Activated naive CD8-positive, alpha-beta T cell treated with anti-CD3 and anti-CD28 coated beads, Interleukin-2, amount 50 U/mL, for 24 hours (primary cell): ENCODE measurements around the gene TMEM131.
A peak's percentile ranks its signal among the peaks of the same experiment; 100 is the strongest.
"Not testable (repeated sequence)": the region's sequence is repeated elsewhere in the genome, so short reads cannot be mapped to it uniquely, and the experiment has no call there.

Experiments
- ATAC-seq: fragments of 150-1000 bp; cut with Tn5 transposase; one replicate; pipeline ENCODE4 v1.10.0; 2021
- DNase-seq: peaks from one replicate; pipeline ENCODE4 v3.0.0; 2021
- H3K27ac Mint-ChIP-seq: one replicate; pipeline ENCODE4 v1.8.0; 2021; ENCODE audit warnings: mild to moderate bottlenecking, mixed read lengths
- H3K27me3 Mint-ChIP-seq: one replicate; pipeline ENCODE4 v1.8.0; 2021; ENCODE audit warnings: mixed read lengths
- H3K36me3 Mint-ChIP-seq: one replicate; pipeline ENCODE4 v1.8.0; 2021; ENCODE audit warnings: low read depth, mixed read lengths
- H3K4me1 Mint-ChIP-seq: one replicate; pipeline ENCODE4 v1.8.0; 2021; ENCODE audit warnings: mixed read lengths
- H3K4me3 Mint-ChIP-seq: one replicate; pipeline ENCODE4 v1.8.0; 2021; ENCODE audit warnings: mild to moderate bottlenecking, moderate library complexity, mixed read lengths
- H3K9me3 Mint-ChIP-seq: one replicate; pipeline ENCODE4 v1.8.0; 2021; ENCODE audit warnings: mixed read lengths

TMEM131 gene

DNA sequence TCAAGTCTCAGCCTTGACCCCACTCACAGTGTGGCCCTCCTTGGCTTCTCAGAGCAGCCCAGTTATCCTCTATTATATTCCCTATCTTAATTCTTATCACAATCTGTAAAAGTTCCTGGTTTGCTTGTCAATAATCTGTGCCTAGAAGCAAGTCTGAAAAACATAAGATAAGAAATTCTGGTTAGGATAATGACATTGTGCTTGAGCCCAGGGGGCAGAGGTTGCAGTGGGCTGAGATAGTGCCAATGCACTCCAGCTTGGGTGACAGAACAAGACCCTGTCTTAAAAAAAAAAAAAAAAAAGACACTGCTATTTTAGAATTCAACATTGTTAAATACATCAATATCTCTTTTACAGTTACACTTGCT lies 63.9 kb downstream of the TMEM131 start:
- Mint-ChIP-seq H3K27ac (peak overlapping the region; percentile 26), H3K4me3 (no peak overlapping the region)

DNA sequence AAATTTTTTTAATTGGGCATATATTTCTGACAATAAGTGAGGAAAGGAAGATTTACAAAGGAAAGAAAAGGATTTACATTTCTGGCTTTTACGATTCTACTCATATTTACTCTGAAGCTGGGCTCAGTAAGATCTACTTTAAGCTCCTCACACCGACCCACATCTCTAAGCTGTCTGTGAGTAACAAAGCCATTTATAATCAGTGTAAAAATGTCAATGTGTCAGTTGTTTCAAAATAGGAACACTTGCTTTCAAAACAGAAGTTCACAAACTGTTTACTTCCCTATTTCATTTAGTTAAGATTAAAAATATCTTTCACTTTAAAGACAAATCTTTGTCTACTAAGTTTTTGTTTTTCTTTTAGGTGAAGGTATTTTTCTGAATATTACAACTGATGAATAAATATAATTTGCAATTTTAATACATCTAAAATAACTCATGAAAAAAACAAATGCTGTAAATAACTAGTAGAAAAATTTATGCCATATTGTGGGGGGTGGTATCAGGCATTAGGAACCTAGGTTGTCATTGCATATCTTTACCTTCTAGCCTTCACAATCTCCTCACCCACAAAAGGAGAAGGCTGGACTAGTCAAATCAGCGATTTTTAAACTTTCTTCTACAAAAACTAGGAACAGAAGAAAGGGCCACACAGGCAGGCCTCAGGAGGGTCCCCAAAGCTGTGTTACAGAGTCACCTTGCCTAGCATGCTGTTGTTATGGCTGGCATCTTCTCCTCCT lies 64.5 kb downstream of the TMEM131 start:
- H3K27ac Mint-ChIP-seq: peak overlapping the region; percentile 53
- H3K36me3 Mint-ChIP-seq: peaks cover 12% of the 10 kb centered on the region
- H3K4me1 Mint-ChIP-seq: peaks cover 59% of the 10 kb centered on the region
- DNase-seq (no peak), ATAC-seq (no peak)
- H3K9me3 Mint-ChIP-seq: peaks cover 6% of the 10 kb centered on the region
- H3K27me3 Mint-ChIP-seq: no peaks in the 10 kb centered on the region
- no peak overlapping the region for H3K4me3 Mint-ChIP-seq

More for the DNA sequence above, 63.9 kb downstream of the TMEM131 start:
- DNase-seq (no peak), ATAC-seq (no peak)
- Mint-ChIP-seq H3K36me3 (peaks cover 10% of the 10 kb centered on the region), H3K4me1 (peaks cover 64% of the 10 kb centered on the region), H3K27me3 (no peaks in the 10 kb centered on the region), H3K9me3 (peaks cover 6% of the 10 kb centered on the region)

DNA sequence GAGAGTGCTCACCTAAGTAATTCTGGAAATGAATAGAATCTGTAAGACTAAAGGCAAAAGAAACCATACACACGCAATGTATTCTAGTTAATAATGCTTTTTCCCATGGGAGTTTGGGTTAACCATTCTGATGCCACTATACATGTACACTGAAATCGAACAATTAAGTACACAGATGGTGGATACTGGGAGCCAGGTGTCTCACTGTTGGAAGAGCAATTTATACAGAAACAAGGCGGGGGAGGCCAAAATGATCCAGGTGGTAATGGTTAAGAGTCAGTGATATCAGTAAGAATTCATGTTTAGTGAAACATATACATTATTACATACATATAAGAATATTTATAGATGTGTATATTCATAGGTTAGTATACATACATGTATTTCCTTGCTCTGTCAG lies 67.2 kb downstream of the TMEM131 start:
- no peak overlapping the region for H3K27ac Mint-ChIP-seq

DNA sequence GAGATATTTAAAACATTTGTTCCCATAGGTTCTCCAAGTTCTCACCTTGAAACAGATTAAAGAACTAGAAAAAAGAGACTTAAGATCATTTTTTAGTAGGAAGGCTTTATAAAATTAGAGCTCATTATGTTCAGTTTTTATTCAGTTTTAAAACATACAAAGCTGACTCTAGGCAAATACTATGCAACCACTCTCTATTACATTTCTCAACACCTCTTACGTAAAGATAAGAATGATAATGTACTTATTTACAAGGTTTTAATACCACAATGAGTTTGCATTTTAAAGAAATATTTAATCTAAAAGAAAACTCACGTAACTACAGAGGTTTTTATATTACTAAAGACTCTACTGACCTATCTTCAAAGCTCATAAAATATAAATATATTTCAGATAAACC lies 68.8 kb downstream of the TMEM131 start:
- Mint-ChIP-seq H3K36me3 (peaks cover 23% of the 10 kb centered on the region), H3K4me3 (no peak overlapping the region), H3K9me3 (no peaks in the 10 kb centered on the region), H3K27me3 (no peaks in the 10 kb centered on the region), H3K27ac (no peak overlapping the region), H3K4me1 (peaks cover 26% of the 10 kb centered on the region)
- DNase-seq: no peak
- ATAC-seq: no peak

More for the DNA sequence above, 67.2 kb downstream of the TMEM131 start:
- no peak overlapping the region for H3K4me3 Mint-ChIP-seq
- ATAC-seq (no peak), DNase-seq (no peak)
- peaks cover 33% of the 10 kb centered on the region for H3K4me1 Mint-ChIP-seq
- H3K27me3 Mint-ChIP-seq: no peaks in the 10 kb centered on the region
- H3K9me3 Mint-ChIP-seq: peaks cover 6% of the 10 kb centered on the region
- H3K36me3 Mint-ChIP-seq: peaks cover 23% of the 10 kb centered on the region

DNA sequence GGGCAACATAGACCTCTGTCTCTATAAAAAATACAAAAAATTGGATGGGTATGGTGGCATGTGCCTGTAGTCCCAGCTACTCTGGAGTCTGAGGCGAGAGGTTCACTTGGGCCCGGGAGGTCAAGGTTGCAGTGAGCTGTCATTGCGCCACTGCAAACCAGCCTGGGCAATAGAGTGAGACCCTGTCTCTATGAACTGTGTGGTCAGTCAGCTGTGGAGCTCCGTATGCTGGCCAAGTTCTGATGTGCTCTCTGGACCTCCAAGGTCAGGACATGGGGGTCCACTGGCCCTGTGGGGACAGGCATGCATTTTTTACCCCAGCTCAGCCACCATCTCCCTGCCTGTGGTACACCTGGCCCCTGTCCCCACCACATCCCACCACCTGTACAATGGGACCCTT lies 71.6 kb downstream of the TMEM131 start:
- no peak overlapping the region for H3K4me3 Mint-ChIP-seq
- peaks cover 14% of the 10 kb centered on the region for H3K9me3 Mint-ChIP-seq
- ATAC-seq (no peak), DNase-seq (no peak)
- no peak overlapping the region for H3K27ac Mint-ChIP-seq
- peaks cover 12% of the 10 kb centered on the region for H3K4me1 Mint-ChIP-seq
- H3K27me3 Mint-ChIP-seq: no peaks in the 10 kb centered on the region
- H3K36me3 Mint-ChIP-seq: peaks cover 47% of the 10 kb centered on the region

DNA sequence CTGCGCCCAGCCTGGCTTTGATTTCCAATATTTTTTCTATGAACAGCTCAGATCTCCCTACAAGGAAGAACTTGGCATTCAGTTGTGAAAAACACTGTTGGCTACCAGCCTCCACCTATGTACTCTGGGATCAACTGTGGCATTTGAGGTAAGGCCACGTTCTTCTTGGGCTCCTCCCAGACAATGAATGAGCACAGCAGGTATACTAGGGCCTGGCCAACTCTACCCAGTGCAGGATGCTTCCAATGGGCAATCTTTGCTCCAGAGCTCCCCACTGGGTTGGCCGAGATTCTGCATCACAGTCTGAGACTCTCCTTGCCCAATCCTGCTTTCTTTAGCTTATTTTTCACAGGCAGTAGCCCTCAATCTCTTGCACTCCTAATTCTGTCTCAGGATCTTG lies 75.9 kb downstream of the TMEM131 start:
- H3K9me3 Mint-ChIP-seq: peaks cover 14% of the 10 kb centered on the region
- H3K4me1 Mint-ChIP-seq: peaks cover 15% of the 10 kb centered on the region
- DNase-seq (no peak), ATAC-seq (no peak)
- no peak overlapping the region for H3K4me3 Mint-ChIP-seq
- H3K27ac Mint-ChIP-seq: no peak overlapping the region
- no peaks in the 10 kb centered on the region for H3K27me3 Mint-ChIP-seq
- peaks cover 51% of the 10 kb centered on the region for H3K36me3 Mint-ChIP-seq

DNA sequence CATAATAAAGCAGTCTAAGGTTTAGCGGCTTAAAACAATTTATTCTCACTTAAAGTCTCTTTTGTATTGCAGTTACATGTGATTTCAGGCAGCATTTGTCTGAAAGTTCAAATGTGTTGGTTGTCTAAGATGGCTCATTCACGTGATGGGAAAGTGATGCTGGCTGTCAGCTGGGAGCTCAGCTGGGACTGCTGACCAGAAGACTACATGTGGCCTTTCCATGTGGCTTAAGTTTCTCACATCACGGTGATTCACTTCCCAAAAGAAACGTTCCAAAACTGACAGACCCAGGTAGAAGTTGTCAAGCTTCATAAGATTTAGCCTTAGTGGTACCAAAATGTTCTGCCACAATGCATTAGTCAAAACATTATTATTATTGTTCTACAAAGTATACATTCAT lies 76.9 kb downstream of the TMEM131 start:
- no peak for ATAC-seq
- Mint-ChIP-seq H3K27ac (no peak overlapping the region), H3K27me3 (no peaks in the 10 kb centered on the region), H3K4me1 (peaks cover 24% of the 10 kb centered on the region), H3K36me3 (peaks cover 48% of the 10 kb centered on the region), H3K9me3 (peaks cover 14% of the 10 kb centered on the region), H3K4me3 (no peak overlapping the region)
- no peak for DNase-seq

DNA sequence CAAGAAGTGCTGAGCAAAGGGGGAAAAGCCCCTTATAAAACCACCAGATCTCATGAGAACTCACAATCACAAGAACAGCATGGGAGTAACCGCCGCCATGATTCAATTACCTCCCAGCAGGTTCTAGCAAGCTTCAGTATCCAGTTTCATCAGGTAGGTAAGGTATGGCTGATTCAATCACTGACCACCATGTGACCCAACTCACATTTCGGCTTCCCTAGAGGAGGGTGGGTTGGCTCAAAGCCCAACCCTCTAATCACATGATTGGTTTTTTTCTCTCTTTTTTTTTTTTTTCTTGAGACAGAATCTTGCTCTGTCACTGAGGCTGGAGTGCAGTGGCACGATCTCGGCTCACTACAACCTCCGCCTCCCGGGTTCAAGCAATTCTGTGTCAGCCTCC lies 78.1 kb downstream of the TMEM131 start:
- H3K27me3 Mint-ChIP-seq, H3K27ac Mint-ChIP-seq, H3K4me3 Mint-ChIP-seq, DNase-seq, ATAC-seq: not testable (repeated sequence)
- peaks cover 14% of the 10 kb centered on the region for H3K9me3 Mint-ChIP-seq
- peaks cover 30% of the 10 kb centered on the region for H3K4me1 Mint-ChIP-seq
- peaks cover 50% of the 10 kb centered on the region for H3K36me3 Mint-ChIP-seq

DNA sequence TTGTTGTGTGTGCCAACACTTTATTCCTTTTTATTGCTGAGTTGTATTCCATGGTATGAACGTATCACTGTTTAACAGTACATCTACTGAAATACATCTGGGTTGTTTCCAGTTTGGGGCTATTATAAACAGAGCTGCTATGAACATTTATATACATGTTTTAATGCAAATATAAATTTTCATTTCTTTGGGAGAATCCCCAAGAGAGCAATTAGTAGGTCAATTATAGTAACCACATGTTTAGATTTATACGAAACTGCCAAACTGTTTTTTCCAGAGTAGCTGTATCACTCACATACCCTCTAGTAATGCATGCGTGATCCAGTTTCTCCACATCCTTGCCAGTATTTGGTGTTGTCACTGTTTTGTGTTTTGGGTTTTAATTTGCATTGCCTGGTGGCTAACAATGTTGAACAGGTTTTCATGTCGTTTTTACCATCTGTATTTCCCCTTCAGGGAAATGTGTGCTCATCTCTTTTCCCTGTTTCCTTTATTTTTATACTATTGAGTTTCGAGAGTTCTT lies 81.0 kb downstream of the TMEM131 start:
- no peak overlapping the region for H3K4me3 Mint-ChIP-seq
- no peaks in the 10 kb centered on the region for H3K27me3 Mint-ChIP-seq
- peak; percentile 22 for ATAC-seq
- no peak for DNase-seq
- H3K9me3 Mint-ChIP-seq: no peaks in the 10 kb centered on the region
- peaks cover 34% of the 10 kb centered on the region for H3K36me3 Mint-ChIP-seq
- no peak overlapping the region for H3K27ac Mint-ChIP-seq
- peaks cover 56% of the 10 kb centered on the region for H3K4me1 Mint-ChIP-seq

DNA sequence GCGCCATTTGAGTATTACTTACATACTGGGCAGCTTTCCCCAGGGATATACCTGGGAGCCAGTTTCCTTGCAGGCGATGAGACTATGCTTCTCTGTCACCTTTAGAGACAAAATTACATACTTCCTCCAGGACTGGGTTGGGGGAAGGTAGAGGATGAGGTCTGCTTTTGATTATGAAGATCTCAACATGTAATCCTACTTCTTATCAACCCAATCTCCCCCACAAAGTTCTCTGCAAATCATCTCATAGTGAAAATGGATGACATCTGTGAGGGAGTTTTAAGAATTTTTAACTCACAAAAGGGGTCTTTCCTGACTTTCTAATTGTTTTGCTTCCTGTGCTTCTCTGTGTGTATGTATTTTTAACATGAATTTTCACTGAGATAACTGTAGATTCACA lies 81.9 kb downstream of the TMEM131 start:
- Mint-ChIP-seq H3K27me3 (no peaks in the 10 kb centered on the region), H3K4me1 (peaks cover 56% of the 10 kb centered on the region), H3K27ac (no peak overlapping the region), H3K4me3 (no peak overlapping the region), H3K36me3 (peaks cover 31% of the 10 kb centered on the region), H3K9me3 (no peaks in the 10 kb centered on the region)
- peak; percentile 21 for ATAC-seq
- DNase-seq: no peak

DNA sequence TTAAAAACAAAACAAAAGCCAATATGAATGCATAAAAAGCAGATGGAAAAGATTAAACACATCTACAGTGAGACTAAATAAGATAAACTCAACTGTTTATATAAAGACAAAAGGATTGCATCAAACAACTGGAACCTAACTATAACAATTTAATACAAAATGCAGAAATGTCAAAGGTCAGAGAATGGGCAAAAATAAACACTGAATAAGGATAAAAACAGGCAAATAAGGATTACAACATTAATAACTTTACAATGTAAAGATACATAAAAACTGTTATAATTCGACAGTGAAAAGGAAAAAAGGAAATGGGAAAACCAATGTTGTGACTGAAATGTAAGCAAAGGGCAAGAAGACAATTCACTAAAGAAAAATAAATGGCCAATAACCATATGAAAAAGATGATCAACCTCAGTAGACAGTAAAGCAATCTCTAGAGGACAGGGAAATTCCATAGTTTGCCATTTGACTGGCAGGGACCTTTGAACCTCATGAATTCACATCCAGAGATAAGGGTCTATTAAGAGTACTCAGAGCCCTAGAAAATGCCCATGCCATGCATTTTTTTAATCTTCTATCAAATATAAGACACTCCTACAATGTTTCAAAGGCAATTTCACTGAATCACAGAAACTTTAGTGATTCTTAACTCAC lies 83.7 kb downstream of the TMEM131 start:
- Mint-ChIP-seq H3K4me1 (peaks cover 58% of the 10 kb centered on the region), H3K27ac (peak overlapping the region; percentile 40), H3K36me3 (peaks cover 30% of the 10 kb centered on the region), H3K4me3 (no peak overlapping the region), H3K9me3 (no peaks in the 10 kb centered on the region), H3K27me3 (no peaks in the 10 kb centered on the region)
- ATAC-seq (no peak), DNase-seq (no peak)

DNA sequence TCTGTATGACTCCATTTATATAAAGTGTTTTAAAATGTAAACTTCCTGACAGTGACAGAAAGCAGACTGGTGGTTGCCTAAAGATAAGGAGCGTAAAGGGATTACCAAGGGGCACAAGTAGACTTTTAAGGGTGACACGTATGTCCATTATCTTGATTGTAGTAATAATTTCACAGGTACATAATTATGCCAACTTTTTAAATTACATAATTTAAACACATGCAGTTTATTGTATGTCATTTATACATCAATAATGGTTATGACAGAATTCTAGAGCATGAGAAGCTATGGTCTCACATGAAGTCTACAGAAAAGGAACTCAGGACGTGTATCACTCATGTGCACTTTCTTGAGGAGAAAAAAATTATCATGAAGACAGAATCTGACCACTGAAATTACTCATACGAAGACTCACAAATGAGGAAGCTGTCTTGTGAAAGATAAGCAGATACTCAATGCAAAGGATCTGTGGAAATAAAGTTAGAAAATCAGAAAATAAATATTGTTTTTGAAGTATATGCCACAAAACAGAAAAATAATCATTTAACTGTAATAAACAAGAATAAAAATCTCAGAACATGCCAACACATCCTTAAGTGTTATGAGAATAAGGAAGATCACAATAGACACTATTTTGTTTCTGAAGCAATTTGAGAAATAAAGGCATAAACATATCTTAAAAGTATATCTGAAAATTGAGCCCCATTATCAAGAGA lies 84.4 kb downstream of the TMEM131 start:
- ATAC-seq (peak; percentile 57), DNase-seq (no peak)
- no peaks in the 10 kb centered on the region for H3K27me3 Mint-ChIP-seq
- H3K36me3 Mint-ChIP-seq: peaks cover 36% of the 10 kb centered on the region
- peaks cover 58% of the 10 kb centered on the region for H3K4me1 Mint-ChIP-seq
- no peaks in the 10 kb centered on the region for H3K9me3 Mint-ChIP-seq
- no peak overlapping the region for H3K4me3 Mint-ChIP-seq
- H3K27ac Mint-ChIP-seq: peak overlapping the region; percentile 0

DNA sequence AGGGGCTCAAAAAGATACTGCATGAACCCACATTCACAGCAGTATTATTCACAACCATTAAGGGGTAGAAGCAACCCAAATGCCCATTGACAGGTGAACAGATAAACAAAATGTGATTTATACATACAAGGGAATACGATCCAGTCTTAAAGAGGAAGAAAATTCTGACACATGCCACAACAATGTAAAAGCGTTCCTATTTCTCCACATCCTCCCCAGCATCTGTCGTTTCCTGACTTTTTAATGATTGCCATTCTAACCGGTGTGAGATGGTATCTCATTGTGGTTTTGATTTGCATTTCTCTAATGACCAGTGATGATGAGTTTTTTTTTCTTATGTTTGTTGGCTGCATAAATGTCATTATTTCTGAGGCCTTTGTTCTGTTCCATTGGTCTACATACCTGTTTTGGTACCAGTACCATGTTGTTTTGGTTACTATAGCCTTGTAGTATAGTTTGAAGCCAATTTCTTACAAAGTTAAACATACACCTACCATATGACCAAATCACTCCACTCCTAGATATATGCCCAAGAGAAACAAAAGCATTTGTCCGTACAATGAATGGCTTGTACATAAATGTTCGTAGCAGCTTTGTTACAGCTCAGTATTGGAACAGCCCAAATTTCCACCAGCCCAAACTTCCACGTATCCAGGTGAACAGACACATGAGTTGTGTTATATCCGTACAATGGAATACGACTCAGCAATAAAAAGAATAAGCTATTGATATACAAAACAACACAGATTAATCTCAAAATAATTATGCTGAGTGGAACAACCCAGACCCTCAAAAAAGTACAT lies 85.1 kb downstream of the TMEM131 start:
- no peak for DNase-seq
- Mint-ChIP-seq H3K4me3 (no peak overlapping the region), H3K27ac (peak overlapping the region; percentile 30), H3K9me3 (no peaks in the 10 kb centered on the region), H3K27me3 (no peaks in the 10 kb centered on the region), H3K36me3 (peaks cover 40% of the 10 kb centered on the region), H3K4me1 (peaks cover 57% of the 10 kb centered on the region)
- no peak for ATAC-seq

DNA sequence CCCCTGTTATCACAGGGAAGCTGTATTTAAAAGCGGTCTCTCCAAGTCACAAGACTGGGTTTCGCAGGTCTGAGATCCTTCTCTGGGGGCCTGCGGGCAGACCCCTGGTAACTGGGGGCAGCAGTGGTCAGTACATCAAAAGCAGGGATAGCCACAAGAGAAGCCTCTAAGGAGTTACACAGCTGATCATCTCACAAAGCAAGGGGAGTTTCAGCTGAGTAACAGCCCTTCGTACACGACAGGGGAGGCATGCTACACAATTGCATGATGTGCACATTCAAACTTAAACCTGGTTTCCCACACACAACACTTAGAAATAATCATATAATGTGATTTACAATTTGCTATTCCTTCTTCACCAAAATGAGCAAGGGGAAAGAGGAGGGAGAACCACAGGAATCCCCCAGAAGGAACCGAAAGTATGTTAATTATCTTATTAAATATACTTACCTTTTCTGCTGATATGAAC lies 87.5 kb downstream of the TMEM131 start:
- peaks cover 45% of the 10 kb centered on the region for H3K4me1 Mint-ChIP-seq
- H3K4me3 Mint-ChIP-seq: no peak overlapping the region
- H3K27me3 Mint-ChIP-seq: no peaks in the 10 kb centered on the region
- DNase-seq (no peak), ATAC-seq (peak; percentile 20)
- no peak overlapping the region for H3K27ac Mint-ChIP-seq
- no peaks in the 10 kb centered on the region for H3K9me3 Mint-ChIP-seq
- peaks cover 47% of the 10 kb centered on the region for H3K36me3 Mint-ChIP-seq
